CD1c-positive myeloid dendritic cell (primary cell): ENCODE results near the gene STK38L.

Experiments used
- DNase-seq: peaks from one replicate; pipeline ENCODE4 v3.0.0-alpha.2; 2016; ENCODE audit errors: extremely low spot score

The STK38L gene

GRCh38 chr12:27243804-27244688, at the start of gene STK38L:
Gene STK38L, plus strand, starts transcription at chr12:27244286. Its CDS starts 53,435 bp downstream, at chr12:27297721.
- DNase-seq = peak; percentile 97

GRCh38 chr12:27194644-27195043, 49.4 kb upstream of the STK38L start:
- DNase-seq = no peak

GRCh38 chr12:27198036-27198435, 46.0 kb upstream of the STK38L start:
- no peak for DNase-seq

- DNase-seq = no peak
Observed at GRCh38 chr12:27199638-27200300, 44.3 kb upstream of the STK38L start.

GRCh38 chr12:27201169-27201568, 42.9 kb upstream of the STK38L start:
- DNase-seq = no peak

GRCh38 chr12:27206801-27207502, 37.1 kb upstream of the STK38L start:
- DNase-seq = no peak

GRCh38 chr12:27207615-27208413, 36.3 kb upstream of the STK38L start:
- DNase-seq = peak; percentile 66

GRCh38 chr12:27208414-27208750, 35.7 kb upstream of the STK38L start:
- no peak for DNase-seq

- DNase-seq = no peak
Observed at GRCh38 chr12:27209257-27209910, 34.7 kb upstream of the STK38L start.

GRCh38 chr12:27210187-27210586, 33.9 kb upstream of the STK38L start:
- DNase-seq = no peak

GRCh38 chr12:27212861-27213260, 31.2 kb upstream of the STK38L start:
- no peak for DNase-seq

- no peak for DNase-seq
Observed at GRCh38 chr12:27213304-27213703, 30.8 kb upstream of the STK38L start.

GRCh38 chr12:27213830-27214787, 30.0 kb upstream of the STK38L start:
- no peak for DNase-seq

- DNase-seq = no peak
Observed at GRCh38 chr12:27217590-27217989, 26.5 kb upstream of the STK38L start.

GRCh38 chr12:27219693-27220054, 24.4 kb upstream of the STK38L start:
- no peak for DNase-seq

- peak; percentile 18 for DNase-seq
Observed at GRCh38 chr12:27220055-27220987, 23.8 kb upstream of the STK38L start.

- DNase-seq = no peak
Observed at GRCh38 chr12:27220988-27221345, 23.1 kb upstream of the STK38L start.

GRCh38 chr12:27221625-27222387, 22.3 kb upstream of the STK38L start:
- peak; percentile 65 for DNase-seq
